Limb (tissue), 2 donors: Measurements from ENCODE around the gene PTPRN2.

Experiments
- DNase-seq, 2 donors: peaks; one replicate each; pipeline ENCODE4 v3.0.0-alpha.2; 2016; ENCODE audit errors: extremely low spot score in 2 of 2

PTPRN2 gene

DNA sequence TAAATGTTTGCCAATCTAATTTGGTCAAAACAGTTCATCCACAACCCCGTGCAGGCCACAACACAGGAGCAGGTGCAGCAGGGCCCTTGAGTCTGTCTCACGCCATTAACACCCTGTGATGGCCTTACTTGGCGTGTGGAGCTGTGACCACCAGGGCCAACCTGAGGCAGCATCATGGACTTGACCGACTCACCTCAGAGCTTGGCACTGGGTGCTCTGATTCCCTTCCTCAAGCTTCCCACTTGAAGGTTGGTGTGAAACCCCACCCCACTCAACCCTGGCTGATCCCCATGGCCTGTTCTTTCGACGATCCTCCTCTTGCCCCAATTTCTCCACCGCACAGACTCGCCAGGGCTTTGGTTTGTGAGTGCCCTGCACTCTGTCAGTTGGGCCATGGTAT, 623.1 kb downstream of the PTPRN2 start:
- DNase-seq = no peak

DNA sequence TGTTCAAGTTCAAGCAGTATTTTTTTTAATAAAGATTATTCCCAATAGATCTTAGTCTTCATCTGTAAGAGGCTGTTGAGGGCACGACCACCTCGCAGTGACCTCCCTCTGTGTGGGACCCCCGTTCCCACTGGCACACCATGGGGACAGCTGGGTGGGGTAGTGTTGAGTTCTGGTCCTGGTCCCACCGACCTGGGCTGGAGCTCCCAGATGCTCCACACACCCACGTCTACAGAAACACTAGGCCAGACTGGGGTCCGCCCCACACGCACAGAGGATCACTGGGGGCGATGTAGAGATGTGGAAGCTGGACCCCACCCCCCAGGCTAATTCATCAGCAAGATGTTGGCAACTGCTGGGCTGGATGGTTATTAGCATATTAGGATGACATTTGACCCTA, 623.6 kb downstream of the PTPRN2 start:
- no peak for DNase-seq

DNA sequence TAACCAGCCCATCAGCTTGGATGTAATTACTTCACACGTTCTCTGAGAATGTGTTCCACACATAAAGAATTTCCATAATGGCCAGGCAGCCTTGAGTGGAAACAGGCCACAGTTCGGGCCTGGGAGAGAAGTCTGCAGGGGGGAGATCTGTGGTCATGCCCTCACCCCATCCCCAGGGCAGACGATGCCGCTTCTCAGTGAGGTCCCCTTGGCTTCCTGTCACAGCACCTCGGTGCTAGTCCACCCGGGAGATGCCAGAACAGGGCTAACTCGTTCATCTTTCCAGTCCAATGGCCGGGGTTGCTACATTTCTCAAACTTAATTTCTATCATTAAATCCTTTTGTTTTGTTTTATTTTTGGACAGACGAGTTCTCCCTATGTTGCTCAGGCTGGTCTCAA, 624.1 kb downstream of the PTPRN2 start:
- DNase-seq = no peak

DNA sequence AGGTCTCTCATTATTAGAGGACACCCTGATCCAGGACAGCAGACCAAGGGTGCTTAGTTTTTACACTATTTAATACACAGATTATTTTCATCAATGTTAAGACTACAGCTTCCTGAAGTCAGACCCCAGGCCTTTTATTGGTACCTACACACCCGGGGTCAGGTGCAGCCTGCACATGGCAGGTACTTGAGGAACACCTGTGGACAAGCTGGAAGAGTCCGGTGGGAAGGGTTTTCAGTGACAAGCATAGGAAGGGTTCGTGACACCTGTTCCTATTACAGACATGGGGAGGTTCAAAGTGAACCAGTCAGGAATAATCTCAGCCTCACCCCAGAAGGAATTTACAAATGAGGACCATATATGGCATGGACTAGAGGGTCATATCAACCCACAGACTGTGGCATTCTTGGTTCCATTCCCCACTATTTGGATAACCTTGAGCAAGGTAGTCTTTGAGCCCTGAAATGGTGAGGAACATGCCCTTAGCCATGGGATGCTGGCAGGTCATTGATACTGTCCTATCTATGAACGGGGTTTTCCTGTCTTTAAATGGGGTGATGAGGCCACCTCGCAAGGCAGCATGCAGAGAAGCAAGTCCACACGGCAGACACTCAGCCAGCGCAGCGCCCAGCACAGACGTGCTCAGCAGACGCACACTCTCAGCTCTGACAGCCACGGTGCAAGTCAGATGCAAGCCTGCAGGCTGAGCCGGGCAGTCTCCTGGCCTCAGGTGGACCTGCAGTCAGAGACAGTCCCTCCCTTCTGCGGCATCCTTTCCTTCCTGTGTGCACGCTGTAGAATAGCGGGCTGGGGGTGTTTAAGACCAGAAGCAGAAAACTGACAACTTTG, 624.9 kb downstream of the PTPRN2 start:
- no peak for DNase-seq

DNA sequence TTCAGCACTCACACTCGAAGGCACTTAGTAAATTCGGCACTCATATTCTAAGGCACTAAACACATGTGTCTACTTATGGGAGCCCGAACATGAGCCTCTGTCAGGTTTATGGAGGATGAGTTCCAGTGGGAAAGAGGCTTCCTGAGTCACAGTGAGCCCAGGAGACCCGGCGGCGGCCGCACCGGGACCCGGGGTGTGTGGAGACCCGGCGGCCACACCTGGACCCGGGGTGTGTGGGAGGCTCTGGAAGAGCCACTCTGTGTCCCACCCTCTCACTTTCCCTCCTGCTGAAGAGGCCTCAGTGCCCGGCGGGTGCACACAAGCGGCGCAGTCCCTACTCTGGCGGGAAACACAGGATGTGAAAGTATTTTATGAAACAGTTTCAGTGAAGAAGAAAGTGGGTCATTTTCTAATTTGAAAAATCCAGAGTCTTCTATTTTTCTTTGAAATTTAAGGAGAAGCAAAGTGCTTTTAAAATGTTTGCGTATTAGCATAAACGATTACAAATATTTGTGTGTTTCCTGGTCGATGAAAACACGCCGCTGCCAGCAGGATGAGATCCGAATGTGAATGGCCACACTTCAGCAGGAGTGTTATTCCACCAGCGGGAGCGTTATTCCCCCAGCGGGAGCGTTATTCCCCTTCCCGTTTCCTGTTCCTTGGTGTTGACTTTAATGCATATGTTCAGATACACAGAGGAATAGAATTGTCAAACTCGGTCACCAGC, 625.7 kb downstream of the PTPRN2 start:
- no peak for DNase-seq

DNA sequence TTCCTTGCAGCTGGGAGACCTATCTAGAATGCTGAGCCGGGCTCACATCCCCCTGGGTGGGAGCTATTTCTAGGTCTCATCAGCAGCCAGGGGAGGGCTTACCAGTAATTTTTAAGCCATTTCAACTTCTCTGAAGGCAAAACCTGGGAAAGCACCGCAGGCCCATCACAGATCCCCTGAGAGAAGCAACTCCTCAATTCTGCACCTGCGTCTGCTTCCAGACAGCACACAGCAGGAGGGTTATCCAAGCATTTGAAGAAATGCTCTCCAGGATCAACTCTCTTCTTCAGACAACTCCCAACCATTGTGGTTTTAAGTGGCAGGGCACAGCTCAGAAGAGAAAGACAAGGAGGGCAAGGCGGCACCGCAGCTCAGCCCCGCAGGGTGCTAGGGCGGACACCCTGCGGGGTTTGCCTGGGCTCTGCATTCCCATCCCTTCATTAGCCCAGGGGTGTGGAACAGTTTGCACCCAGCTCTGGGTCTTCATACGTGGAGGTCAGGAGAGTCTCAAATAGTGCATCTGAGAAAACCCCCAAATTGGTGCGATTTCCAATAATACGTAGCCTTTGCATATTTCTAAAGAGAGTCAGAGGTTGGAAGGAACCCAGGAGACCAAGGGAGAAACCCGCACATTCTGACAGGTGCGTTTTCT, 632.1 kb downstream of the PTPRN2 start:
- no peak for DNase-seq

DNA sequence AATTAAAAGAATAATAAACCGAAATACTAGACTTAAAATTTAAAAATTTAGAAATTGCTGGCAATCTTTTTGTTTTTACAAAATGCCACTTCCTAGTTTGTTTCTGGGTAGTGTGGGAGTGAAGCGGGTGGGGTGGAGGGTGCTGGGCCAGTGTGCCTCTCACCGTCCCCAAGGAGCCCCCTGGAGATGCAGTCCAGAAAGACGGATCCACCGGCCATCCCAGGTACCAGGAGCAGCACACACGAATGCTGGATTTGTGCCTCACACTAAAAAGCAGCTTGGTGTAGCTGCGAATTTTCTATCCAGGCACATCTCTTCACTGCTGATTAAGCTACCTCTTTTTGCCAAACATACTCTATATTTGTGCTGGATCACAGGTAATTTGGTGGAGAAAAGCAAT, 632.7 kb downstream of the PTPRN2 start:
- no peak for DNase-seq

DNA sequence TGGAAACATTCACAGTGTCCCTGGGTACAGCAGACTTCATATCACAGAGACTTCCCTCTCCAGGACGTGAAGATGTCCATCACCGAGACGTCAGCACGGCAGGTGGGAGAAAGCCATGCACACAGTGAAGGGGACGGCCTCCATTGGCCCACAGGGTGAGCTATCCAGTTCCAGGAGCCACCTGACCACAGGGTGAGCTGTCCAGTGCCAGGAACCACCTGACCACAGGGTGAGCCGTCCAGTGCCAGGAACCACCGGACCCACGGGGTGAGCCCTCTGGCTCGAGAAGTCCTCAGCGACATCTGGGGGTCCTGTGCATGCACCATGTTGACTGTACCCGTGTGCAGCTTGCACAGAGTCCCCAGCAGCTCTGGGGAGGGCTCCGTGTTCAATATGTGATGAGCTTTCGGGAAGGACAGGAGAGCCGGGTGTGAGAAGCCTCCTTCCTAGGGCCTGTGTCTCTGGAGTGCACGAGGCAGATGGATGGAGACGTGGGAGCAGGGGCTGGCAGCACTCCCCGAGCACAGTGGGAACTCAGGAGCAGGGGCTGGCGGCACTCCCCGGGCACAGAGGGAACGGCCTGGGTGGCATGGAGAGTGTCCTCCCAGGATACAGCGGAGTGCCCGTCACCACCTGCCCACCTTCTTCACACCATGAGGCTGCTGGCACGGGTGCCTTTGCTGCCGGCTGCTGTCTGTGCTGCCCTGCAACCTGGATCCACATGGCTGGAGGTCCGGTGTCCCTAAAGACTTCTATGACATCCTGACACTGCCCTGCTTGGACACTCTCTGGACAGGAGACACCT, 634.6 kb downstream of the PTPRN2 start:
- no peak for DNase-seq

DNA sequence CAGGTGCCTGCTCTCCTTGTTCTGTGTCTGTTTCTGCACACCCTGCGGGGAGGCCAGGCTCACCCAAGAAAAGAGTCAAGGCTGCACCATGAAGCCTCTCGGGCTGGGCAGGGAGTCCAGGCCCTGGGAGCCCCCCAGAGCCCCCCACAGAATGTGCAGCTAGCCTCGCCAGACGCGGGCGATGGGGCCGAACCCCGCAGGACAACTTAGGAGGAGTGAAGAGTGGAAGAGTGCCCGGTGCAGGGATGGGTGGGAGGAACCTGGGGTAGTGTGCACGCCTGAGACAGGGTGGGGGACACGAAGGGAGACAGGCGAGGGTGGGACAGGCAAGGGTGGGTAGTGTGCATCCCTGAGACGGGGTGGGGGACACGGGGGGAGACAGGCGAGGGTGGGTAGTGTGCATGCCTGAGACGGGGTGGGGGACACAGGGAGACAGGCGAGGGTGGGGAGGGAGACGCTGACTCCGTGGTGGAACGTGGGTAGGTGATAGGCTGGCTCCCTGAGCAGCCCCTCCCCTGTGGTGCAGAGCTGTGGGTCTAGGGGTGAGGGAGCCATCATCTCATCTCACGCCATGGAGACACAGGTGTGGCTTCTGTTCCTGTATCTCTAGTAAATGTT, 635.5 kb downstream of the PTPRN2 start:
- DNase-seq = no peak

DNA sequence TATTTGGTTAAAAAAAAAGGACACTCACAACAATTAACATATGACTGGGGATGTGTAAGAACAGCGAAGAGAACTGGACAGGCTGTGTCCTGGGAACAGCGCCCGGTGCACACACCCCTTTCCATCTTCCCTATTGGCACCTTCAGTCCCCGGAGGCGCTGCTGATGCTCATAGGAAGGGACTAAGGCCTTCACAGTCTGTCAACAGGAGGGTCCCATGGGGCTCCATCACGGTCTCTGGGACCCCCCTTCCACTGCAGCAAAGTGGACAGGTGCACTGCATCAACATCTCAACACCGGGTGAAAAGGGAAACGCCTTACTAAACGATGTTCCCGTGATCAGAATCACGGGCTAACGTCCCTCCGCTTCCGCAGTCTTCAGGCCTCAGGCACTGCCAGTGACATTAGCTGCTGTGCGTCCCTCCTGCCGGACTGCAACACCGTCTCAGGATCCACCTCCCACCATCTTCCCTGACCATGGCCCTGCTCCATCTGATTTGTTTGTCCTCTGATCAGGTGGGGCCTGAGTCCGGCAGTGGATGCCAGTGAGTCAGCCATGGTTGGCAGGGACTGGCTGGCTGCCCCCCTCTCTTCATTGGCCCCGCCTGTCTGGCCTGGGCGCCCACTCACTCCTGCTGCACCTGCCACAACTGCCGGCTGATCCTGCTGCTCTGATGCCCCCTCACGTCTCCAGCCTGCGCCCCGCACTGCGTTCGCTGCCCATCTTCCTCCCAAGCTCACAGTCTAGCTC, 636.1 kb downstream of the PTPRN2 start:
- DNase-seq = no peak

DNA sequence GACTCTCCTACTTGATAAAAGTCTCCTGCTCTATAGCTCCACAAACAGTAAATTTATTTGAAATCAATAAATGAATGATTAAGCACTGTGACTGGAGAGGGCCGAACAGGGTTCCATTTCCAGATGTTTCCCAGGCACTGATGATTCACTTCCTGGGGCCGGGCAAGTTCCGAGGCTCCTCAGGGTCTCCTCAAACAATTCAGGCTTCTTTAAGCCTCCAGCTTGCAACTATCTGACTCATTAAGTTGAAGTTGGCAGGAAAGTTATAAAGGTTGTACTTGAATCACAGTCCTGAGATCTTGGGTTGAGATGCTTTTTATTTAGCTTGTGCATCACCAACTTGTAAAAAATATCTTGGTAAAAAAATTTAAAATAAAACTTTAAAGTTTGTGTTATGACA, 637.9 kb downstream of the PTPRN2 start:
- DNase-seq = no peak

DNA sequence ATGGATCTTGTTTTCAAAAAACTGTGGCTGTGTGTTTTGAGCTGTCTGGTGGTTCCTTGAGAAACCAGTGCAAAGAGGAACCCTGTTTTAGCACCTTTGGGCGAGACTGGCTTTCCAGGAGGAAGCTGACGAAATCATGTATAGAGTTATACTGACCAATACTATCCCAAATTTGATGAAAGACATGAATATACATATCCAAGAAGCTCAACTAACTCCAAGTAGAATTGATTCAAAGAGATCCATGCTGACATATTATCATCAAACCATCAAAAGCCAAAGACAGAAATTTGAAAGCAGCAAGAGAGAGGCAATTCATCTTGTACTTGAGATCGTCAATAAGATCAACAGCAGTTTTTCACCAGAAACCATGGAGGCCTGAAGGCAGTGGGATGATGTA, 640.1 kb downstream of the PTPRN2 start:
- no peak for DNase-seq

DNA sequence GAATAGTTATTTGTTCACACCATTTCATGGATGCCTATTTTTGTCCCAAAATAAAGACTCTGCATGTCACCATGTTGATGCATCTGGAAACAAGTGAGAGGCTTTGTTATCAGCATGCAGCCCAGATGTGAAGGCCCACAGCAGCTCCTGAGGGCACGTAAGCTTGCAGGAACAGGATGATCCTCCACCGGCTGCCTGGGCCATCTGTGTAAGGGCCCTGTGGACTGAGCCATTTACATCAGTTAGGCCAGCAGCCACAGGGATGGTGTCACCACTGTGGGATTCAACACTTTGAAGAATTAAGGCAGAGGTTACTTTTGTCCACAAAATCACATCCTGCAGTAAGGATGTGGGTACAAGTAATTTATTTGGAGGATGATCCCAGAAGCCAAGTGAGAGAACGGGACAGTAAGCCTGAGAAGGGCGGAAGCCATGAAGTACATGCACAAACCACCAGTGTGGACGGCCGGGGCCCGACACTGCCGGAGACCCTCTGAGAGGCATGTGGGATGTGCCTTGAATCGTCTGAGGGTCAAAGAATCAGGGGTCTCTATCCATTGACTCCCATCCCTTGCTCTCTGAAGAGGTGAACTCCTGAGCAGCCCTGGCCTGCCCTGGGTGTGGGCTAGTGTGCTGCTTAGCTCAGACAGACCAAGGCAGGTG, 641.1 kb downstream of the PTPRN2 start:
- DNase-seq = no peak

DNA sequence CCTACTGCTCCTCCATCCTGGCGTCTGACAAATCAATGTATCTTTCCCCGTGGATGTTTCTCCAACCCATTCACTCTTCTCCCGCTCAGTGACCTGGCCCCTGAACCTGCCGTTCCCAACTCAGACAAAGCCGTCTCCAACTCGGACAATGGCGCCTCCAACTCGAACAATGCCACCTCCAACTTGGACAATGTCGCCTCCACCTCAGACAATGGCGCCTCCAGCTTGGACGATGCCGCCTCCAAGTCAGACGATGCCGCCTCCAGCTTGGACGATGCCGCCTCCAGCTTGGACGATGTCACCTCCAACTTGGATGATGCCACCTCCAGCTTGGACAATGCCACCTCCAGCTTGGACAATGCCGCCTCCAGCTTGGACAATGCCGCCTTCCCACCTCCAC, 642.2 kb downstream of the PTPRN2 start:
- DNase-seq = no peak

DNA sequence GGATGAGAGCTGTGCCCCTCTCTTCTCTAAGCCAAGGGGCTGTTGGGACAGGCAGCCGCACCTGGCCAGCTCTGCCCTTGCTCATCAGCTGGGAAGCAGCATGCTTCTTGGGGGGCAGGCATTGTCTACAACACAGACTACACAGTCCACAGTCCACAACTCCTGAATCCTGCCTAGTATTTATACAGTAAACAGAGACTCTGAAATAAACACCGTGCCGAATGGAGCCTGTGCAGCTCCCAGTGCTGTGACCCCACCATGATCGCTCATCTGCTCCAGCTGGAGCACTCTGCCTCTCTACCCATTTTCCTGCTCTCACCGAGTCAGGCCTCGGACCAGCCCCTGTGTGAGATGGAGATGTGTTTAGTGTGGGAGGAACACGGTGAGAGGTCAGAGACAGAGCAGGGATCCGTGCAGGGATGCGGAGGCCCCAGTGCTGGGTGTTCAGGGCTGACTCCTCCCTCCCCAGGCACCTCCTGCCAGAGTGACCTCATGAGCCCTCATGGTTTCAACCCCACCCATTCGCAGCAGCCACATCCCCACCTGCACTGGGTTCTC, 642.8 kb downstream of the PTPRN2 start:
- no peak for DNase-seq

DNA sequence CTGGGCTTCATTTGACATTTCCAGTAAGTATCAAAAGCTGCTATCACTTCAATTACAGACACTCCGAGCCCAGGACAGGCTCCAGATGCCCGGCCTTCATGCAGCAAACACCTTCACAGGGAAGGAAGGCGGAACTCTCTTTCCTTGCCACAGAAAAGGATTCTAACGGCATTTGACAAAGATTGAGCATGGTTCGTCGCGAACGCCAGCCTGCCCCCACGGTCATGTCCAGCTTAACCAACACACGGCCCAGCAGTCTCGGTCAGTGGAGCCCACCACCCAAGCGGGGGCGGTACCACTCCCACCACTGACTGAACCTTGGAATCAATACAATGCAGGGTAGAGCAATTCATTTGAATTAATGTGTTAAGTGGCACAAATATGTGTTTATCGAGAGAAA, 643.6 kb downstream of the PTPRN2 start:
- no peak for DNase-seq

DNA sequence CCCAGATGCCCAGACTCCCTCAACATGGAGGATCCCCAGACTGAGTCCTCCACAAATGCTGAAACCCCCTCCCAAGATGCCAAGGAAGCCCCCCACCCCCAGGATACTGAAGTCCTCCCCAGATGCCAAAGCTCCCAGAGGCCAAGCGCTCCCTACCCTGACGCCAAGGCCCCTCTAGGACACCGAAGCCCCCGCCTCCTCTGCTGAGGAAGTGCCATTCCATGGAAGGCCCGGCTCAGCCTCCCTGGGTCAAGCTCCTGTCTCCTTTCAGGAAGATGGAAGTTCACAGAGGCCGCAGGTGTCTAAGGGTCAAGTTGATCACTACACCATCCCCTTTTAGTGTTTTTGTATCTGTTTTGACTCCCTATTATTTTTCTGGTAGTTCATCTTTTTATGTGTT, 644.1 kb downstream of the PTPRN2 start:
- no peak for DNase-seq

DNA sequence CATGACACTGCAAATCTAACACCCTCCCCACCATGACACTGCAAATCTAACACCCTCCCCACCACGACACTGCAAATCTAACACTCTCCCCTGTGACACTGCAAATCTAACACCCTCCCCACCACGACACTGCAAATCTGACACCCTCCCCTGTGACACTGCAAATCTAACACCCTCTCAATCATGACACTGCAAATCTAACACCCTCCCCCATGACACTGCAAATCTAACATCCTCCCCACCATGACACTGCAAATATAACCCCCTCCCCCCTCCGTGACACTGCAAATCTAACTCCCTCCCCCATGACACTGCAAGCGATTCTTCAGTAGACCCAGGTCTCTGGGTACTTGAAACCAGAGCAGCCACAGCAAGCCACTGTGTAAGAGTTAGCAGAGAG, 646.4 kb downstream of the PTPRN2 start:
- no peak for DNase-seq

DNA sequence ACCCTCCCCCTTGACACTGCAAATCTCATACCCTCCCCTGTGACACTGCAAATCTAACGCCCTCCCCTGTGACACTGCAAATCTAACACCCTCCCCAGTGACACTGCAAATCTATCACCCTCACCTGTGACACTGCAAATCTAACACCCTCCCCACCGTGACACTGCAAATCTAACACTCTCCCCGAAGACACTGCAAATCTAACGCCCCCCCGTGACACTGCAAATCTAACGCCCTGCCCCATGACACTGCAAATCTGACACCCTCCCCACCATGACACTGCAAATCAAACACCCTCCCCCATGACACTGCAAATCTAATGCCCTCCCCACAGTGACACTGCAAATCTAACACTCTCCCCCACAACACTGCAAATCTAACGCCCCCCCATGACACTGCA, 647.1 kb downstream of the PTPRN2 start:
- DNase-seq = no peak

DNA sequence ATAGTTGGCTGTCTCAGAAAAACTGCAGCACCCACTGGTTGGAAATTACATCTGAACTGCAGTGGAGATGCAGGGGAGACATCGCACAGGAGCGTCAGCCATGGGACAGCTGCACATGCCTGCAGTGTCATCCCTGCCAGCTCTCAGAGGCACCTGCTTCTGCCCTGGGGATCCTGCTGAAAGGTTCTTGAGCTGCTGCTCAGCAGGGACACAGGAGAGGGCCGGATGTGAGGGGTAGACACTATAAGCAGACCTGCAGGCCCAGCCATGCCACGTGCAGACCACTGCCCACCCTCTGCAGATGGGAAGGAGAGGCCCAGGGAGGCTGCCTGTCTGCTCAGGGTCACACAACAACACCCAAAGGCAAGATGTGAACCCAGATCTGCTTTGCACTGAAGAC, 649.4 kb downstream of the PTPRN2 start:
- DNase-seq = no peak
